H9 (cell line): Measurements from ENCODE around the gene ST3GAL5. TPM values are rescaled to one million over a fixed set of nuclear protein-coding genes. Genes with fewer than 3 reads are reported as not detected.

Experiments
- DNase-seq: peaks from one replicate; pipeline ENCODE4 v3.0.0-alpha.2; 2017
- H2AFZ ChIP-seq: one replicate; pipeline ENCODE4 v1.6.1; 2013; ENCODE audit warnings: mild to moderate bottlenecking, low read length, control low read depth, moderate library complexity
- H2AK5ac ChIP-seq: 2 replicates; pipeline ENCODE4 v1.6.1; 2013; ENCODE audit warnings: low read length, control low read depth, mixed read lengths; ENCODE audit not compliant: insufficient read length
- H2BK120ac ChIP-seq: one replicate; pipeline ENCODE4 v1.6.1; 2013; ENCODE audit warnings: low read depth, mild to moderate bottlenecking, low read length, control low read depth, inconsistent platforms; ENCODE audit not compliant: poor library complexity, severe bottlenecking
- H2BK12ac ChIP-seq: 2 replicates; pipeline ENCODE4 v1.6.1; 2013; ENCODE audit warnings: low read length, control low read depth, mixed read lengths, low read depth; ENCODE audit not compliant: insufficient read length
- H2BK15ac ChIP-seq: 2 replicates; pipeline ENCODE4 v1.6.1; 2013; ENCODE audit warnings: low read depth, low read length, control low read depth
- H2BK20ac ChIP-seq: one replicate; pipeline ENCODE4 v1.6.1; 2013; ENCODE audit warnings: low read depth, mild to moderate bottlenecking, low read length, control low read depth, inconsistent platforms; ENCODE audit not compliant: poor library complexity, severe bottlenecking
- H2BK5ac ChIP-seq: 2 replicates; pipeline ENCODE4 v1.6.1; 2013; ENCODE audit warnings: low read length, control low read depth, mixed read lengths; ENCODE audit not compliant: insufficient read length
- H3K14ac ChIP-seq: 2 replicates; pipeline ENCODE4 v1.6.1; 2013; ENCODE audit warnings: low read length, control low read depth; ENCODE audit not compliant: insufficient read depth
- H3K18ac ChIP-seq: 2 replicates; pipeline ENCODE4 v1.6.1; 2013; ENCODE audit warnings: low read depth, mild to moderate bottlenecking, mixed read lengths, low read length, control low read depth; ENCODE audit not compliant: insufficient read length
- H3K23ac ChIP-seq: 2 replicates; pipeline ENCODE4 v1.6.1; 2013; ENCODE audit warnings: low read length, control low read depth, mixed read lengths, low read depth; ENCODE audit not compliant: insufficient read length
- H3K23me2 ChIP-seq: 2 replicates; pipeline ENCODE4 v1.6.1; 2013; ENCODE audit warnings: low read depth, mild to moderate bottlenecking, mixed read lengths, low read length, control low read depth; ENCODE audit not compliant: insufficient read length, poor library complexity, severe bottlenecking
- H3K27ac ChIP-seq: 2 replicates; pipeline ENCODE4 v1.5.1; 2013; ENCODE audit warnings: low read length, control low read depth, mixed read lengths, low read depth; ENCODE audit not compliant: insufficient read length
- H3K27me3 ChIP-seq: 2 replicates; pipeline ENCODE4 v1.6.1; 2013; ENCODE audit warnings: low read length, control low read depth, inconsistent platforms; ENCODE audit not compliant: insufficient read depth
- H3K4ac ChIP-seq: 2 replicates; pipeline ENCODE4 v1.6.1; 2013; ENCODE audit warnings: low read depth, mild to moderate bottlenecking, control low read depth, inconsistent platforms, low read length, moderate library complexity
- H3K4me1 ChIP-seq: 2 replicates; pipeline ENCODE4 v1.6.1; 2013; ENCODE audit warnings: low read length, control low read depth, inconsistent platforms; ENCODE audit not compliant: insufficient read depth
- H3K4me2 ChIP-seq: 2 replicates; pipeline ENCODE4 v1.6.1; 2013; ENCODE audit warnings: low read length, control low read depth, mixed read lengths; ENCODE audit not compliant: insufficient read length, insufficient read depth
- H3K56ac ChIP-seq: 2 replicates; pipeline ENCODE4 v1.6.1; 2013; ENCODE audit warnings: low read depth, mild to moderate bottlenecking, mixed read lengths, low read length, control low read depth; ENCODE audit not compliant: insufficient read length
- H3K79me1 ChIP-seq: 2 replicates; pipeline ENCODE4 v1.6.1; 2013; ENCODE audit warnings: low read depth, mild to moderate bottlenecking, moderate library complexity, low read length, control low read depth, inconsistent platforms; ENCODE audit not compliant: insufficient read depth, poor library complexity, severe bottlenecking
- H3K79me2 ChIP-seq: 2 replicates; pipeline ENCODE4 v1.6.1; 2013; ENCODE audit warnings: low read length, control low read depth, inconsistent platforms; ENCODE audit not compliant: insufficient read depth
- H3K9ac ChIP-seq: 2 replicates; pipeline ENCODE4 v1.6.1; 2013; ENCODE audit warnings: low read length, control low read depth, mixed read lengths; ENCODE audit not compliant: insufficient read length; ENCODE audit errors: extremely low read depth
- H3K9me3 ChIP-seq: one replicate; pipeline ENCODE4 v1.6.1; 2013; ENCODE audit warnings: low read depth, low read length, inconsistent platforms; ENCODE audit not compliant: control insufficient read depth
- H3T11ph ChIP-seq: one replicate; pipeline ENCODE4 v1.6.1; 2013; ENCODE audit warnings: mild to moderate bottlenecking, low read length, control low read depth, inconsistent platforms
- H4K20me1 ChIP-seq: one replicate; pipeline ENCODE4 v1.6.1; 2013; ENCODE audit not compliant: control insufficient read depth, insufficient read length, insufficient read depth
- H4K5ac ChIP-seq: 2 replicates; pipeline ENCODE4 v1.6.1; 2013; ENCODE audit warnings: low read depth, mild to moderate bottlenecking, mixed read lengths, low read length, control low read depth; ENCODE audit not compliant: insufficient read length
- H4K8ac ChIP-seq: replicated peaks from 2 replicates; pipeline ENCODE4 v1.6.1; 2013; ENCODE audit warnings: low read length, control low read depth, mixed read lengths, low read depth; ENCODE audit not compliant: insufficient read length
- H4K91ac ChIP-seq: 2 replicates; pipeline ENCODE4 v1.6.1; 2013; ENCODE audit warnings: low read depth, mild to moderate bottlenecking, moderate library complexity, mixed read lengths, low read length, control low read depth; ENCODE audit not compliant: insufficient read length
- H3K27ac Mint-ChIP-seq, 3 experiments: 2 replicates in 2 of 3; 3 replicates in 1 of 3; pipeline ENCODE4 v1.8.0; 2020 to 2021; ENCODE audit warnings: mixed read lengths in 3 of 3, mild to moderate bottlenecking in 1 of 3, moderate library complexity in 1 of 3
- H3K27me3 Mint-ChIP-seq: 2 replicates; pipeline ENCODE4 v1.8.0; 2021; ENCODE audit warnings: low read depth, mild to moderate bottlenecking, moderate library complexity, mixed read lengths
- H3K36me3 Mint-ChIP-seq, 3 experiments: 2 replicates in 2 of 3; 3 replicates in 1 of 3; pipeline ENCODE4 v1.8.0; 2020 to 2021; ENCODE audit warnings: low read depth in 3 of 3, mixed read lengths in 3 of 3; ENCODE audit not compliant: insufficient read depth in 1 of 3
- H3K4me1 Mint-ChIP-seq, 2 experiments: 2 replicates each; pipeline ENCODE4 v1.8.0; 2020; ENCODE audit warnings: mixed read lengths in 2 of 2
- H3K4me3 Mint-ChIP-seq, 2 experiments: 2 replicates in 1 of 2; 3 replicates in 1 of 2; pipeline ENCODE4 v1.8.0; 2020 to 2021; ENCODE audit warnings: mild to moderate bottlenecking in 2 of 2, mixed read lengths in 2 of 2, moderate library complexity in 1 of 2
- H3K9me3 Mint-ChIP-seq, 2 experiments: 2 replicates in 1 of 2; 3 replicates in 1 of 2; pipeline ENCODE4 v1.8.0; 2020; ENCODE audit warnings: mild to moderate bottlenecking in 2 of 2, mixed read lengths in 2 of 2, moderate library complexity in 1 of 2
- WGBS: extraction: QIAGEN DNeasy Blood & Tissue Kit; methylation state at CpG from one replicate; pipeline ENCODE4 v1.1.7; 2013; ENCODE audit warnings: missing lambda C conversion rate, low lambda C conversion rate, mixed read lengths; ENCODE audit not compliant: insufficient read length; ENCODE audit errors: extremely low coverage; 5-methylcytosine and 5-hydroxymethylcytosine counted together
- total RNA-seq: library from RNA; stranded (reverse); gene quantifications from 2 replicates; pipeline ENCODE4 v1.2.1, GENCODE V29; 2021
- TF ChIP-seq, protein P1 (sequence below): fragments of 200-600 bp; sonication (generic); conservative IDR thresholded peaks from 3 replicates; pipeline ENCODE4 v1.8.0; 2021; ENCODE audit warnings: antibody characterized with exemption, mild to moderate bottlenecking

Gene ST3GAL5
- total RNA-seq, 1 experiment from 2014 or later: 3.3 TPM

DNA sequence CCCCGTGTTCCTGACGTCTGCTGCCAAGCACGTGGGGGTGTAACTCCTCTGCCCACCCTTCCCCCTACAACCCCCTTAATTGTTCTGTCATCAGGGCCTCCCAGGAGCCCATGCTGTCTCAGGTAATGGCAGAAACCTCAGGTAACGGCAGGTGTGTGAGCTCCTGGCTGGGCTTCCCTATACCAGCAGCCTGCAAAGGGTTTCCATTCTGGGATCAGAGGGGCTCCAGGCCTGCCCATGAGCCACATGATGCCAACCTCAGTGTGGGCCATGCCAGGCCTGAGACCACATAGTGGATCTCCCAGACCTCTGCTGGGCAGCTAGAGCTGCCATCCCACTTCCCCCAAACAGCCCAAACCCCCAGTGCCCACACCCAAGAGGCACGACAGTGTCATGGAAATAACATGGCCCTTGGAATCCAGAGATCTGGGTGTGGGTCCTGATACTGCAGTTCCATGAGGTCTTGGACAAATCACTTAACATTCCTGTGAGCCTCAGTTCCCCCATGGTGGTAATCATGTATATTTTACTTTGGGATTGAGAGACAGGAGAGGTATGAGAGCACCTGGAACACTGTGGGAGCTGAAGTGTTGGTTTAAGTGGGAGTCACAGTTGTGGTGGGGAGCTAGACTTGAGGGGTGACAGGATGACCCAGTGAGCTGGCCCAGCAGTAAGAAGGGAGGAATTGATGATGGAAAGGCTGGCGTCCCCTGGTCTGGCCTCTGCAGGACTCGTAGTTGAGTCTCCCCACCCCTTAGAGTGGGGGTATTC is 75.4 kb downstream of the ST3GAL5 start:
- Histone ChIP-seq H2BK5ac (no peak overlapping the region), H3K27me3 (no peaks in the 10 kb centered on the region), H3K79me2 (no peaks in the 10 kb centered on the region), H3K9me3 (no peaks in the 10 kb centered on the region), H2BK120ac (no peak overlapping the region), H3K56ac (no peak overlapping the region), H4K5ac (no peak overlapping the region), H2BK20ac (no peak overlapping the region), H3K27ac (no peak overlapping the region), H4K91ac (no peak overlapping the region), H3K9ac (no peak overlapping the region), H3K4me2 (no peak overlapping the region), H4K20me1 (peaks cover 2% of the 10 kb centered on the region), H3T11ph (no peak overlapping the region), H3K14ac (no peak overlapping the region), H2AK5ac (no peak overlapping the region), H3K23me2 (no peaks in the 10 kb centered on the region), H3K4ac (no peak overlapping the region), H2AFZ (no peak overlapping the region), H3K18ac (no peak overlapping the region), H3K79me1 (no peaks in the 10 kb centered on the region), H3K23ac (no peak overlapping the region), H2BK12ac (no peak overlapping the region), H2BK15ac (no peak overlapping the region), H4K8ac (no peak overlapping the region), H3K4me1 (peaks cover 6% of the 10 kb centered on the region)
- TF ChIP-seq, protein P1, sequence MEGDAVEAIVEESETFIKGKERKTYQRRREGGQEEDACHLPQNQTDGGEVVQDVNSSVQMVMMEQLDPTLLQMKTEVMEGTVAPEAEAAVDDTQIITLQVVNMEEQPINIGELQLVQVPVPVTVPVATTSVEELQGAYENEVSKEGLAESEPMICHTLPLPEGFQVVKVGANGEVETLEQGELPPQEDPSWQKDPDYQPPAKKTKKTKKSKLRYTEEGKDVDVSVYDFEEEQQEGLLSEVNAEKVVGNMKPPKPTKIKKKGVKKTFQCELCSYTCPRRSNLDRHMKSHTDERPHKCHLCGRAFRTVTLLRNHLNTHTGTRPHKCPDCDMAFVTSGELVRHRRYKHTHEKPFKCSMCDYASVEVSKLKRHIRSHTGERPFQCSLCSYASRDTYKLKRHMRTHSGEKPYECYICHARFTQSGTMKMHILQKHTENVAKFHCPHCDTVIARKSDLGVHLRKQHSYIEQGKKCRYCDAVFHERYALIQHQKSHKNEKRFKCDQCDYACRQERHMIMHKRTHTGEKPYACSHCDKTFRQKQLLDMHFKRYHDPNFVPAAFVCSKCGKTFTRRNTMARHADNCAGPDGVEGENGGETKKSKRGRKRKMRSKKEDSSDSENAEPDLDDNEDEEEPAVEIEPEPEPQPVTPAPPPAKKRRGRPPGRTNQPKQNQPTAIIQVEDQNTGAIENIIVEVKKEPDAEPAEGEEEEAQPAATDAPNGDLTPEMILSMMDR: no peak
- Mint-ChIP-seq H3K27ac (no peak overlapping the region), H3K36me3 (no peaks in the 10 kb centered on the region), H3K4me1 (peaks cover 7 to 15% of the 10 kb centered on the region in 2 experiments), H3K9me3 (no peaks in the 10 kb centered on the region; a peak in 1 of 5 replicates), H3K27me3 (peaks cover 18% of the 10 kb centered on the region), H3K4me3 (no peak overlapping the region)
- no CpG with 5 or more reads among the region's 7 CpGs for WGBS
- no peak for DNase-seq
